HepG2 (cell line): ENCODE results near the gene SAC3D1. TPM values are rescaled to one million over a fixed set of nuclear protein-coding genes. Genes with fewer than 3 reads are reported as not detected.
A peak's percentile ranks its signal among the peaks of the same experiment; 100 is the strongest.

Experiments used
- ATAC-seq: fragments of 200-7000 bp; cut with Tn5 transposase; 3 replicates; pipeline ENCODE4 v1.9.1; 2020; ENCODE audit warnings: mild to moderate bottlenecking, moderate library complexity
- BruUV-seq: library from RNA; stranded (reverse); fragments of 400-500 nt; replicated peaks from 2 replicates; lab custom pipeline; 2021; lab: Mats Ljungman, UMichigan
- CTCF ChIA-PET: fragments of 300-600 bp; formaldehyde crosslinking; extraction: SDS; loops from one replicate; lab custom pipeline; 2021; ENCODE audit warnings: low total read pairs, inconsistent platforms, low intra/inter-chr PET ratio; lab: Yijun Ruan, JAX
- POLR2A ChIA-PET: fragments of 350-600 bp; sonication (Branson Sonifier 250); formaldehyde crosslinking; loops from one replicate; lab custom pipeline; 2020; ENCODE audit warnings: antibody characterized with exemption, inconsistent platforms; lab: Yijun Ruan, JAX
- DNase-seq: peaks from one replicate; pipeline ENCODE4 v3.0.0-alpha.2; 2015; ENCODE audit warnings: low spot score
- FAIRE-seq: peaks from 3 replicates; lab custom pipeline; 2011; peaks lifted over from hg19 to GRCh38; lab: Jason Lieb, UNC
- H2AFZ ChIP-seq: one replicate; pipeline ENCODE4 v1.6.1; 2011; ENCODE audit warnings: low read length, inconsistent platforms
- H3K27ac ChIP-seq: fragments of 300-600 bp; 3 replicates; pipeline ENCODE4 v1.8.0; 2011; ENCODE audit warnings: mixed run types, mild to moderate bottlenecking, mixed read lengths, low read length, inconsistent platforms; ENCODE audit not compliant: insufficient read depth; ENCODE audit errors: extremely low read length
- H3K27me3 ChIP-seq, 2 experiments: fragments of 200-600 bp in 1 of 2; 2 replicates in 1 of 2; 3 replicates in 1 of 2; pipeline versions ENCODE4 v1.6.0 to v1.8.0; 2011; ENCODE audit warnings: low read length in 2 of 2, mild to moderate bottlenecking in 2 of 2, moderate library complexity in 2 of 2, inconsistent platforms in 1 of 2; ENCODE audit not compliant: insufficient read depth in 2 of 2, control insufficient read depth in 1 of 2
- H3K36me3 ChIP-seq, 2 experiments: fragments of 200-600 bp in 1 of 2; replicated peaks in 1 of 2; 2 replicates in 1 of 2; 3 replicates in 1 of 2; pipeline versions ENCODE4 v1.5.1 to v1.8.0; 2011; ENCODE audit warnings: low read length in 2 of 2, inconsistent platforms in 1 of 2; ENCODE audit not compliant: insufficient read depth in 2 of 2, control insufficient read depth in 1 of 2
- H3K4me1 ChIP-seq: 2 replicates; pipeline ENCODE4 v1.5.1; 2012; ENCODE audit warnings: low read length, inconsistent platforms; ENCODE audit not compliant: insufficient read depth
- H3K4me2 ChIP-seq: 2 replicates; pipeline ENCODE4 v1.6.0; 2011; ENCODE audit warnings: low read depth, low read length, inconsistent platforms
- H3K4me3 ChIP-seq, 3 experiments: fragments of 200-600 bp in 1 of 3; sonication (generic), shearing (Covaris generic) in 1 of 3; replicated peaks in 1 of 3; 2 replicates each; pipeline ENCODE4 v1.5.1; 2011 to 2016; ENCODE audit warnings: low read length in 3 of 3, inconsistent platforms in 2 of 3, low read depth in 2 of 3, mild to moderate bottlenecking in 2 of 3, control low read depth in 1 of 3, mixed read lengths in 1 of 3; ENCODE audit not compliant: insufficient read depth in 1 of 3
- H3K79me2 ChIP-seq: one replicate; pipeline ENCODE4 v1.6.1; 2011; ENCODE audit warnings: low read length, inconsistent platforms; ENCODE audit not compliant: insufficient read depth
- H3K9ac ChIP-seq: 2 replicates; pipeline ENCODE4 v1.6.0; 2011; ENCODE audit warnings: mild to moderate bottlenecking, low read depth, low read length, inconsistent platforms; ENCODE audit not compliant: insufficient read depth
- H3K9me3 ChIP-seq: 2 replicates; pipeline ENCODE4 v1.5.1; 2012; ENCODE audit warnings: mild to moderate bottlenecking, low read length
- H4K20me1 ChIP-seq: 2 replicates; pipeline ENCODE4 v1.6.0; 2011; ENCODE audit warnings: inconsistent platforms, mild to moderate bottlenecking, low read length, moderate library complexity; ENCODE audit not compliant: insufficient read depth
- ATF7-NPFF ChIP-seq: sonication (generic); formaldehyde crosslinking; IDR thresholded peaks from 2 replicates; pipeline ENCODE4 v1.8.1; 2023; ENCODE audit warnings: mild to moderate bottlenecking, low read depth, missing genetic modification reagents, moderate library complexity
- BRCA1 ChIP-seq: sonication (generic); formaldehyde crosslinking; IDR thresholded peaks from 2 replicates; pipeline ENCODE4 v1.4.0; 2020; ENCODE audit warnings: missing genetic modification reagents
- EEA1 ChIP-seq: sonication (generic); formaldehyde crosslinking; IDR thresholded peaks from 2 replicates; pipeline ENCODE4 v1.5.1; 2020; ENCODE audit warnings: mild to moderate bottlenecking, missing genetic modification reagents, borderline replicate concordance
- FOSL2 ChIP-seq: sonication (generic); formaldehyde crosslinking; IDR thresholded peaks from 2 replicates; pipeline ENCODE4 v1.4.0; 2020; ENCODE audit warnings: missing genetic modification reagents
- HNF4A ChIP-seq: sonication (generic); formaldehyde crosslinking; IDR thresholded peaks from 2 replicates; pipeline ENCODE4 v1.4.0; 2020; ENCODE audit warnings: missing genetic modification reagents
- MYC ChIP-seq: sonication (generic); formaldehyde crosslinking; IDR thresholded peaks from 2 replicates; pipeline ENCODE4 v1.9.0; 2021; ENCODE audit warnings: missing genetic modification reagents, borderline replicate concordance
- SATB2 ChIP-seq: sonication (generic); formaldehyde crosslinking; IDR thresholded peaks from 2 replicates; pipeline ENCODE4 v1.5.0; 2020; ENCODE audit warnings: missing genetic modification reagents
- SPEN ChIP-seq: sonication (generic); formaldehyde crosslinking; IDR thresholded peaks from 2 replicates; pipeline ENCODE4 v1.5.1; 2020; ENCODE audit warnings: low read depth, mild to moderate bottlenecking, missing genetic modification reagents
- STAT5B ChIP-seq: sonication (generic); formaldehyde crosslinking; IDR thresholded peaks from 2 replicates; pipeline ENCODE4 v1.4.0; 2020; ENCODE audit warnings: missing genetic modification reagents
- YEATS4 ChIP-seq: sonication (generic); formaldehyde crosslinking; IDR thresholded peaks from 2 replicates; pipeline ENCODE4 v1.4.0; 2020; ENCODE audit warnings: missing genetic modification reagents, borderline replicate concordance
- ZNF138 ChIP-seq: sonication (generic); formaldehyde crosslinking; IDR thresholded peaks from 2 replicates; pipeline ENCODE4 v1.5.0; 2020; ENCODE audit warnings: mild to moderate bottlenecking, low read depth, missing genetic modification reagents
- ZNF329 ChIP-seq: sonication (generic); formaldehyde crosslinking; IDR thresholded peaks from 2 replicates; pipeline ENCODE4 v1.9.0; 2021; ENCODE audit warnings: low read depth, mild to moderate bottlenecking, missing genetic modification reagents
- ZNF331 ChIP-seq: sonication (generic); formaldehyde crosslinking; IDR thresholded peaks from 2 replicates; pipeline ENCODE4 v1.4.0; 2020; ENCODE audit warnings: missing genetic modification reagents
- ZNF350 ChIP-seq: sonication (generic); formaldehyde crosslinking; IDR thresholded peaks from 2 replicates; pipeline ENCODE4 v1.4.0; 2020; ENCODE audit warnings: mild to moderate bottlenecking, low read depth, missing genetic modification reagents, borderline replicate concordance
- ZNF724P ChIP-seq: sonication (generic); formaldehyde crosslinking; IDR thresholded peaks from 2 replicates; pipeline ENCODE4 v1.8.0; 2022; ENCODE audit warnings: missing genetic modification reagents, borderline replicate concordance
- WGBS: methylation state at CpG from one replicate; pipeline ENCODE4 v1.1.6; 2017; ENCODE audit warnings: low lambda C conversion rate; 5-methylcytosine and 5-hydroxymethylcytosine counted together
- in situ Hi-C: cut with HindIII; loops from 2 replicates; pipeline ENCODE4 v1.10.0; 2017; ENCODE audit warnings: low pct_unique_long_range_greater_than_20kb; ENCODE audit not compliant: extremely low pct_ligation_motif_present
- intact Hi-C: fragments of 100-400 bp; cut with micrococcal nuclease; formaldehyde crosslinking; loops from one replicate; pipeline ENCODE4 v1.10.0; 2022; ENCODE audit not compliant: unreplicated experiment
- polyA plus RNA-seq, 8 experiments: library from polyadenylated mRNA; depleted of rRNA in 3 of 8; stranded (reverse) in 7 of 8; unstranded in 1 of 8; fragments of >200 nt; fragmentation: Illumina TruSeq in 4 of 8; extraction: Trizol in 4 of 8; gene quantifications; 2 replicates each; pipeline versions ENCODE4 v1.2.1 to v1.2.3, GENCODE V29; 2011 to 2016; ENCODE audit warnings: low read depth in 4 of 8, missing spikeins in 1 of 8, mixed read lengths in 1 of 8; ENCODE audit not compliant: insufficient read depth in 1 of 8
- total RNA-seq, 5 experiments: library from RNA; depleted of rRNA; stranded (reverse); fragments of >200 nt; fragmentation: Illumina TruSeq; extraction: Trizol; gene quantifications; 2 replicates each; pipeline ENCODE4 v1.2.3, GENCODE V29; 2016; ENCODE audit warnings: low read depth in 1 of 5
- TF ChIP-seq, protein P1 (sequence below): sonication (generic); formaldehyde crosslinking; IDR thresholded peaks from 2 replicates; pipeline ENCODE4 v1.4.0; 2020; ENCODE audit warnings: missing genetic modification reagents
- TF ChIP-seq, protein P2 (sequence below), 2 experiments: sonication (generic) in 1 of 2; formaldehyde crosslinking in 1 of 2; IDR thresholded peaks; 2 replicates each; pipeline versions ENCODE4 v1.4.0 to v1.6.1; 2018 to 2020; ENCODE audit warnings: missing genetic modification reagents in 2 of 2, borderline replicate concordance in 1 of 2, low read depth in 1 of 2, mild to moderate bottlenecking in 1 of 2, missing biosample characterization in 1 of 2

Gene SAC3D1
- total and polyA plus RNA-seq, 2 of the 13 experiments (the other 11 are each of a cell fraction or from before 2014, with no cell fraction given): 7.4 to 36.3 TPM

DNA sequence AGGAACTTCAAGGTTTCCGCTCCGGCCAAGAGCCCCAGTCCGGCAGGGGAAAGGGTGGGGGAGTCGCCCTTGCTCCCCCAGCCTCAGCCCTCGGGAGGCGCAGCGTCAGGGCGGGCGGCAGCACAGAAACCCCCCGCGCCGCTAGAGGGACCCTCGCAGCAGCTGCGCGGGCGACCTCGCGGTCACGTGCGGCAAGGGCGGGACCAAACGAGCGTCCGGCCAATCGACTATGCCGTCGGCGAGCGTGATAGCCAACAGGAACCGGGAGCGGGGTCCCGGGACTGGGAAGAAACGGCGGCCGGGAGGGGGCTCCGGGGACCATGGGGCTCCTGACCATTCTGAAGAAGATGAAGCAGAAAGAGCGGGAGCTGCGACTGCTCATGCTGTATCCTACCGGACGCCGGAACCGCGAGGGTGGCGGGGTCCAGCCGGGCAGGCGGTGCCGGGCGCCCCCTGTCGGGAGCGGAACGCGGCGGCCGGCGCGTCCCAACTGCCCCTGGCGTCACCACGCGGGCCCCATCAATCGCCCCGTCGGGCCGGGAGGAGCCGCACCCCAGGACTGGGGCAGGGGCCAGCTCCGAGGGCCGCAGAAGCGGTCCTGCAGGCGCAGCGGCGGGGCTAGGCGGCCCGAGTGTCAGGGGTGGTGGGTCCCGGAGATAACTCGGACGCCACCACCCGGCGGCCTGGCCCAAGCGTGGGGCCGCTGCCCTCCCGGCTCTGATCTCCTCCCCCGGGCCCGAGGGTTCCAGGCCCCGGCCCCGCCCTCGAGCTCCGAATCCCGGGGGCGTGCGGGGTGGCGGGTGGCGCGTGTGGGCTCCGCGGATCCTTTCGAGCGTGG lies 26.9 kb upstream of the SAC3D1 start, which contains the start of gene ARL2 (continued):
- TF ChIP-seq, protein P1, sequence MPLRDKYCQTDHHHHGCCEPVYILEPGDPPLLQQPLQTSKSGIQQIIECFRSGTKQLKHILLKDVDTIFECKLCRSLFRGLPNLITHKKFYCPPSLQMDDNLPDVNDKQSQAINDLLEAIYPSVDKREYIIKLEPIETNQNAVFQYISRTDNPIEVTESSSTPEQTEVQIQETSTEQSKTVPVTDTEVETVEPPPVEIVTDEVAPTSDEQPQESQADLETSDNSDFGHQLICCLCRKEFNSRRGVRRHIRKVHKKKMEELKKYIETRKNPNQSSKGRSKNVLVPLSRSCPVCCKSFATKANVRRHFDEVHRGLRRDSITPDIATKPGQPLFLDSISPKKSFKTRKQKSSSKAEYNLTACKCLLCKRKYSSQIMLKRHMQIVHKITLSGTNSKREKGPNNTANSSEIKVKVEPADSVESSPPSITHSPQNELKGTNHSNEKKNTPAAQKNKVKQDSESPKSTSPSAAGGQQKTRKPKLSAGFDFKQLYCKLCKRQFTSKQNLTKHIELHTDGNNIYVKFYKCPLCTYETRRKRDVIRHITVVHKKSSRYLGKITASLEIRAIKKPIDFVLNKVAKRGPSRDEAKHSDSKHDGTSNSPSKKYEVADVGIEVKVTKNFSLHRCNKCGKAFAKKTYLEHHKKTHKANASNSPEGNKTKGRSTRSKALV (CRISPR knock-in tag): no peak
- TF ChIP-seq FOSL2 (CRISPR knock-in tag) (0 out of 2 replicates have a peak, but pooled peaks have one; percentile 8), HNF4A (no peak), MYC (CRISPR knock-in tag) (peak; percentile 81), ZNF331 (CRISPR knock-in tag) (no peak), ZNF724P (peak; percentile 37; the same call in 1 of the 2 replicates), BRCA1 (CRISPR knock-in tag) (no peak), ZNF329 (peak; percentile 74; the same call in 1 of the 2 replicates), EEA1 (CRISPR knock-in tag) (peak; percentile 34; the same call in 1 of the 2 replicates), ZNF138 (peak; percentile 84; the same call in 1 of the 2 replicates)

DNA sequence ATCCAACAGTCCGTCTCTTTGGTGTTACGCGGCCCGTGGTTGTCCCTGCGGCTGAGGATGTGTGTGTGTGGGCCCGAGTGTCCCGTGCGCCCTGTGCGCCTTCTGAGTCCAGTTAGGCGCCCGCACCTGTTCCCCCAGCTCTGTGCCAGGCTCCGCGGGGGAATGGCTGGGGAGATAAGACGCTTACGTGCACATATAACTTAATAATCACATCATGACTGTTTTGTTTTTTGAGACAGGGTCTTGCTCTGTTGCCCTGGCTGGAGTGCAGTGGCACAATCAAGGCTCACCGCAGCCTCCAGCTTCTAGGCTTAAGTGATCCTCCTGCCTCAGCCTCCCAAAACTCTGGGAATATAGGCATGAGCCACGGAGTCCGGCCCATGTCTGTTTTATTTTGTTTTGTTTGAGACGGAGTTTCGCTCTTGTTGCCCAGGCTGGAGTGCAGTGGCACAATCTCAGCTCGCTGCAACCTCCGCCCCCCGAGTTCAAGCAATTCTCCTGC lies 26.2 kb upstream of the SAC3D1 start:
- no peaks in the 10 kb centered on the region for H4K20me1 ChIP-seq
- peak; percentile 29 for ATAC-seq
- peak; percentile 2; the same call in 1 of the 2 replicates for TF ChIP-seq YEATS4 (CRISPR knock-in tag)
- no peak for TF ChIP-seq ATF7-NPFF
- TF ChIP-seq STAT5B: no peak
- TF ChIP-seq ZNF350 (CRISPR knock-in tag): no peak
- TF ChIP-seq, protein P2, sequence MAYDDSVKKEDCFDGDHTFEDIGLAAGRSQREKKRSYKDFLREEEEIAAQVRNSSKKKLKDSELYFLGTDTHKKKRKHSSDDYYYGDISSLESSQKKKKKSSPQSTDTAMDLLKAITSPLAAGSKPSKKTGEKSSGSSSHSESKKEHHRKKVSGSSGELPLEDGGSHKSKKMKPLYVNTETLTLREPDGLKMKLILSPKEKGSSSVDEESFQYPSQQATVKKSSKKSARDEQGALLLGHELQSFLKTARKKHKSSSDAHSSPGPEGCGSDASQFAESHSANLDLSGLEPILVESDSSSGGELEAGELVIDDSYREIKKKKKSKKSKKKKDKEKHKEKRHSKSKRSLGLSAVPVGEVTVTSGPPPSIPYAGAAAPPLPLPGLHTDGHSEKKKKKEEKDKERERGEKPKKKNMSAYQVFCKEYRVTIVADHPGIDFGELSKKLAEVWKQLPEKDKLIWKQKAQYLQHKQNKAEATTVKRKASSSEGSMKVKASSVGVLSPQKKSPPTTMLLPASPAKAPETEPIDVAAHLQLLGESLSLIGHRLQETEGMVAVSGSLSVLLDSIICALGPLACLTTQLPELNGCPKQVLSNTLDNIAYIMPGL (CRISPR knock-in tag; IDR thresholded peaks at IDR 0.05; ENCODE audit: borderline replicate concordance in 1 of 2, low read depth in 1 of 2): no peak
- TF ChIP-seq SATB2 (CRISPR knock-in tag): no peak
- TF ChIP-seq SPEN: no peak

More for the DNA sequence above, 26.2 kb upstream of the SAC3D1 start:
- Histone ChIP-seq H3K9me3 (no peaks in the 10 kb centered on the region), H3K27me3 (no peaks in the 10 kb centered on the region), H3K27ac (peak overlapping the region; percentile 72), H3K9ac (peak overlapping the region; percentile 68), H2AFZ (no peak overlapping the region), H3K4me1 (peaks cover 39% of the 10 kb centered on the region), H3K4me3 (peak overlapping the region; percentile 77 to 81 (median 80)), H3K36me3 (no peaks in the 10 kb centered on the region), H3K4me2 (peak overlapping the region; percentile 80), H3K79me2 (no peaks in the 10 kb centered on the region)
- in situ Hi-C loops (no loop called here), intact Hi-C loops (loop anchor here (1.0 to 2.0 kb wide), 2 partner anchors 64 to 167 kb away; no protein-coding TSS in a partner anchor)
- no TSS peak for BruUV-seq
- DNase-seq: no peak
- ChIA-PET CTCF (interaction anchor here (1.1 to 1.8 kb wide), 5 partner anchors 13 to 103 kb away, joined by 3 to 9 read pairs (median 5); partner anchors contain the start of genes SNX15 and ZNHIT2), POLR2A (interaction anchor here (1.2 to 3.2 kb wide), 22 partner anchors 10 to 236 kb away, joined by 3 to 42 read pairs (median 5); partner anchors contain the start of genes BATF2, CAPN1, FAU and GPHA2)
- 39% methylated on average over 15 of the region's 23 CpGs for WGBS
- FAIRE-seq: no peak
